H1 (cell line): ENCODE data around the gene ATP6V0D1.

Experiments
- BRCA1 ChIP-seq: IDR thresholded peaks from 2 replicates; pipeline ENCODE4 v1.6.1; 2012; ENCODE audit warnings: low read depth, low read length, improper control_type of control experiment
- GABPA ChIP-seq: IDR thresholded peaks from 2 replicates; pipeline ENCODE4 v1.6.1; 2011; ENCODE audit warnings: mild to moderate bottlenecking, low read length, moderate library complexity, borderline replicate concordance; ENCODE audit not compliant: insufficient read depth
- NRF1 ChIP-seq: IDR thresholded peaks from 2 replicates; pipeline ENCODE4 v1.6.1; 2011; ENCODE audit warnings: mild to moderate bottlenecking, low read depth, low read length, improper control_type of control experiment
- RNF2 ChIP-seq: fragments of 200-900, 300-1000 bp; sonication (generic); IDR thresholded peaks from 2 replicates; pipeline ENCODE4 v1.7.1; 2016; ENCODE audit warnings: borderline replicate concordance, low read depth, mild to moderate bottlenecking, antibody characterized with exemption, low read length; ENCODE audit not compliant: poor library complexity, severe bottlenecking; ENCODE audit errors: missing control alignments
- SP1 ChIP-seq: IDR thresholded peaks from 2 replicates; pipeline ENCODE4 v1.6.1; 2011; ENCODE audit warnings: low read depth, low read length
- TF ChIP-seq, protein P1 (sequence below): IDR thresholded peaks from 2 replicates; pipeline ENCODE4 v1.6.1; 2012; ENCODE audit warnings: inconsistent platforms
- TF ChIP-seq, protein P2 (sequence below), 3 experiments: IDR thresholded peaks; 1 replicate in 2 of 3; 2 replicates in 1 of 3; pipeline versions ENCODE4 v1.5.1 to v1.6.1; 2011; ENCODE audit warnings: low read length in 3 of 3, mild to moderate bottlenecking in 3 of 3, inconsistent platforms in 2 of 3, low read depth in 1 of 3, moderate library complexity in 1 of 3; ENCODE audit not compliant: insufficient read depth in 1 of 3; ENCODE audit errors: control extremely low read depth in 1 of 3

- TF ChIP-seq SP1 (no peak), RNF2 (no peak), BRCA1 (no peak), NRF1 (no peak), GABPA (no peak)
- TF ChIP-seq, protein P1, sequence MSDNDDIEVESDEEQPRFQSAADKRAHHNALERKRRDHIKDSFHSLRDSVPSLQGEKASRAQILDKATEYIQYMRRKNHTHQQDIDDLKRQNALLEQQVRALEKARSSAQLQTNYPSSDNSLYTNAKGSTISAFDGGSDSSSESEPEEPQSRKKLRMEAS, result no peak
- TF ChIP-seq, protein P2, sequence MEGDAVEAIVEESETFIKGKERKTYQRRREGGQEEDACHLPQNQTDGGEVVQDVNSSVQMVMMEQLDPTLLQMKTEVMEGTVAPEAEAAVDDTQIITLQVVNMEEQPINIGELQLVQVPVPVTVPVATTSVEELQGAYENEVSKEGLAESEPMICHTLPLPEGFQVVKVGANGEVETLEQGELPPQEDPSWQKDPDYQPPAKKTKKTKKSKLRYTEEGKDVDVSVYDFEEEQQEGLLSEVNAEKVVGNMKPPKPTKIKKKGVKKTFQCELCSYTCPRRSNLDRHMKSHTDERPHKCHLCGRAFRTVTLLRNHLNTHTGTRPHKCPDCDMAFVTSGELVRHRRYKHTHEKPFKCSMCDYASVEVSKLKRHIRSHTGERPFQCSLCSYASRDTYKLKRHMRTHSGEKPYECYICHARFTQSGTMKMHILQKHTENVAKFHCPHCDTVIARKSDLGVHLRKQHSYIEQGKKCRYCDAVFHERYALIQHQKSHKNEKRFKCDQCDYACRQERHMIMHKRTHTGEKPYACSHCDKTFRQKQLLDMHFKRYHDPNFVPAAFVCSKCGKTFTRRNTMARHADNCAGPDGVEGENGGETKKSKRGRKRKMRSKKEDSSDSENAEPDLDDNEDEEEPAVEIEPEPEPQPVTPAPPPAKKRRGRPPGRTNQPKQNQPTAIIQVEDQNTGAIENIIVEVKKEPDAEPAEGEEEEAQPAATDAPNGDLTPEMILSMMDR (IDR thresholded peaks at IDR 0.05; ENCODE audit: control extremely low read depth in 1 of 3, insufficient read depth in 1 of 3, low read depth in 1 of 3, low read length in 3 of 3), result no peak
Observed at GRCh38 chr16:67483150-67483549, 2.2 kb upstream of the ATP6V0D1 start, which contains the start of gene AGRP.
